Measurements from ENCODE around the gene R3HCC1L.

DNA sequence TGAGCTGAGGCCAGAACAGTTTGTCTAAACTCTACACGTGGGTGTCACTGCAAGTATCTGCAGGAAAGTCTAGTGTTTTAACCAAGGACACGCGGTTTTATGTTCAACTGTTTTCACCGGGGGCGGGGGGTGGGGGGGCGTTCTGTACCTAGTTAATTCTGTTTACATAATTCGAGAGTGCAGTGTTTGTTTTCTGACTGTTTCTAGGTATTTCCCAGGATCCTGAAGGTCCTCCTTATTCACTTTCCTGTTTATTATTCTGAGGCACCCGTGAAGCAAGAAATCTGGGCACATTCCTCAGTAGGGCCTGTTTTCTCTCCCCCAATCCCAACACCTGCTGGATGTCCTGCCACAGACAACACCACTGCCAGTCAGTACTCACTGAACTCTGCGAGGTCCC, 125.9 kb downstream of the R3HCC1L start:
- TF ChIP-seq YY1 (IDR thresholded peaks at IDR 0.05; ENCODE audit: low read depth), result no peak
- no peak for TF ChIP-seq CREB1 (IDR thresholded peaks at IDR 0.05; ENCODE audit: low read depth)
- no peak for TF ChIP-seq NFIC (IDR thresholded peaks at IDR 0.05)
- no peak for TF ChIP-seq ZBTB7A (IDR thresholded peaks at IDR 0.05; ENCODE audit: low read depth)
- TF ChIP-seq RAD21 (IDR thresholded peaks at IDR 0.05; ENCODE audit: low read depth), result no peak
- TF ChIP-seq EP300 (IDR thresholded peaks at IDR 0.05; ENCODE audit: borderline replicate concordance), result no peak
- TF ChIP-seq TEAD4 (IDR thresholded peaks at IDR 0.05), result no peak
- TF ChIP-seq, protein P1, sequence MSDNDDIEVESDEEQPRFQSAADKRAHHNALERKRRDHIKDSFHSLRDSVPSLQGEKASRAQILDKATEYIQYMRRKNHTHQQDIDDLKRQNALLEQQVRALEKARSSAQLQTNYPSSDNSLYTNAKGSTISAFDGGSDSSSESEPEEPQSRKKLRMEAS (IDR thresholded peaks at IDR 0.05), result no peak
- TF ChIP-seq CEBPB (IDR thresholded peaks at IDR 0.05), result no peak
